Activated CD8-positive, alpha-beta memory T cell treated with anti-CD3 and anti-CD28 coated beads, Interleukin-2, amount 10 ng/mL, durations not matched to agents 7 days and 5 days (primary cell): ENCODE measurements around the gene TBC1D5. TPM values are rescaled to one million over a fixed set of nuclear protein-coding genes. Genes with fewer than 3 reads are reported as not detected.

Source experiments
- ATAC-seq: fragments of 150-1000 bp; cut with Tn5 transposase; one replicate; pipeline ENCODE4 v1.10.0; 2021; ENCODE audit warnings: moderate library complexity
- CTCF ChIA-PET: fragments of 350-600 bp; sonication (Branson Sonifier 250); formaldehyde crosslinking; loops from one replicate; lab custom pipeline; 2021; ENCODE audit warnings: antibody characterized with exemption; lab: Charles Lee
- DNase-seq: peaks from one replicate; pipeline ENCODE4 v3.0.0-alpha.2; 2020
- H3K27ac Mint-ChIP-seq: one replicate; pipeline ENCODE4 v1.8.0; 2021; ENCODE audit warnings: mild to moderate bottlenecking, mixed read lengths
- H3K27me3 Mint-ChIP-seq: one replicate; pipeline ENCODE4 v1.8.0; 2021; ENCODE audit warnings: mixed read lengths
- H3K36me3 Mint-ChIP-seq: one replicate; pipeline ENCODE4 v1.8.0; 2021; ENCODE audit warnings: mild to moderate bottlenecking, mixed read lengths
- H3K4me1 Mint-ChIP-seq: one replicate; pipeline ENCODE4 v1.8.0; 2021; ENCODE audit warnings: mixed read lengths
- H3K4me3 Mint-ChIP-seq: one replicate; pipeline ENCODE4 v1.8.0; 2021; ENCODE audit warnings: mild to moderate bottlenecking, moderate library complexity, mixed read lengths
- H3K9me3 Mint-ChIP-seq: one replicate; pipeline ENCODE4 v1.8.0; 2022; ENCODE audit warnings: low read depth, mixed read lengths
- total RNA-seq, 2 experiments: library from RNA; stranded (reverse); gene quantifications; one replicate each; pipeline ENCODE4 v1.2.3, GENCODE V29; 2021

The TBC1D5 gene
- total RNA-seq, 2 experiments from 2014 or later: 54.3 to 58.9 TPM

DNA sequence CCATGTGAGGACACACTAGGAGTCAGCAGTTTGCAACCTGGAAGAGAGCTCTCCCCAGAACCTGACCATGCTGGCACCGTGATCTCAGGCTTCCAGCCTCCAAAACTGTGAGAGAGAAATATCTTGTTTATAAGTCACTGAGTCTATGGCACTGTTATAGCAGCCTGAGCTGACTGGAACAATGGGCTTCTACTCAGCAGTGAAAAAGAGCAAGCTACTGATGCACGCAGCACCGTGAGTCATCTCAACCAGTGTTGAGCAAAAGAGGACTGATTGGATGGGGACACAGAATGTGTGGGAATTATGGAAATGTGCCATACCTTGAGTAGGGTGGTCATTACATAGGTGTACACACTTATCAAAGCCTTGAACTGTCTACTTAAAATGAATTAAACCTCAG lies 627.2 kb downstream of the TBC1D5 start:
- Mint-ChIP-seq H3K4me3 (no peak overlapping the region), H3K36me3 (peaks cover 6% of the 10 kb centered on the region), H3K27ac (no peak overlapping the region), H3K9me3 (no peaks in the 10 kb centered on the region), H3K27me3 (no peaks in the 10 kb centered on the region), H3K4me1 (no peaks in the 10 kb centered on the region)
- CTCF ChIA-PET: interaction anchor here (1.2 kb wide), 1 partner anchor 11 kb away, joined by 3 read pairs; no protein-coding TSS in a partner anchor
- DNase-seq (no peak), ATAC-seq (no peak)

DNA sequence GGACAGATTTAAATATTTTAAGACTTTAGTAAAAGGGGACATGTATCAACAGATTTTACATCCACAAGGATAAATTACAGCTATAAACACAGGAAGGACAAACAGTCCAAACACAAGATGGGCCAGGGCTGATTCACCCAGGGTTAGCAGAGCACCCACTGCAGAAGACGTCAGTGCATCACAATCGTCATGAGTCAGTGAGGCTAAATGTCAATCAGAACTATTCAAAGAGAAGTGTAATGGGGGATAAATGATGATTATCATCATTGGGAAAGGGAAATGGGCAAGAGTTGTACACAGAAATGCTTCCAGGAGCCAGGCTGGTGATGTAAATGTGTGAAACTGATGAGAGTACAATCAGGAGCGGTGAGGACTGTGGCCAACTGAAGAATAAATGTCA lies 630.8 kb downstream of the TBC1D5 start:
- ATAC-seq (no peak), DNase-seq (no peak)
- H3K4me3 Mint-ChIP-seq: no peak overlapping the region
- no peaks in the 10 kb centered on the region for H3K4me1 Mint-ChIP-seq
- CTCF ChIA-PET: no interaction called here
- peaks cover 9% of the 10 kb centered on the region for H3K36me3 Mint-ChIP-seq
- peaks cover 3% of the 10 kb centered on the region for H3K9me3 Mint-ChIP-seq
- no peak overlapping the region for H3K27ac Mint-ChIP-seq
- no peaks in the 10 kb centered on the region for H3K27me3 Mint-ChIP-seq

DNA sequence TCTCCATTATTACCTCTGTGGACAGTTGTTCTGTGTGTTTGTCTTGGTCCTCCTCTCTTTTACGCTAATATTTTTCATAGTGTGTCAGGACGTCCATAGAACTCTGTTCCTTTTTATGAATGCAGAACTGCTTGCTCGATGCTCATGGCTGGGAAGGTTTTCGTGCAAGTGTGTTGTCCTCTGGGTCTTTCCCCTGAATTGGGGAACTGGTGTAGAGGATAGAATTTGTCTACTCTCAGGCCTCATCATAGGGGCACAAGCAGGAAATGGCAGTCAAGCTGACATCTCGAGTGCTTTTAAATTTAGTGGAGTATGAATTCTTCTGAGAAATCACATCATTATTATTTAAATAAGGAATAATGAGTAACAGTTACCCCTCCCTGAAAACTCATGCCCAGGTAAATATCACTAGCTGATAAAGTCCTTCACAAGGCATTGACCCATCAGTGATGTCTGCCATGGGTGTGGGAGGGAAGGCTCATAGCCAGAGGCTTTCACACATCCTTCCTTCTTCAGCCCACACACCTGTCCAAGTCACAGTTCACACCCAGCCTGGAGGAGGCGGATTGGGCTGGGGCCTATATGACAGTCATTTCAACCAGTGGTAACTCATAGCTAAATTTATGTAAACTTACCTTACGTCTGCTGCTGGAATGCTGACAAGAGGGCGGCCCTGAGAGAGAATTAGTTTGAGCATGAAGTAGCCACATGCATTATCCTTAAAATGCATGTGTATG lies 631.6 kb downstream of the TBC1D5 start:
- CTCF ChIA-PET: no interaction called here
- no peaks in the 10 kb centered on the region for H3K27me3 Mint-ChIP-seq
- H3K36me3 Mint-ChIP-seq: peaks cover 11% of the 10 kb centered on the region
- H3K9me3 Mint-ChIP-seq: peaks cover 3% of the 10 kb centered on the region
- no peak overlapping the region for H3K27ac Mint-ChIP-seq
- no peaks in the 10 kb centered on the region for H3K4me1 Mint-ChIP-seq
- no peak overlapping the region for H3K4me3 Mint-ChIP-seq
- no peak for ATAC-seq
- no peak for DNase-seq
